HepG2 (cell line): ENCODE measurements around the gene THOC2. TPM values are rescaled to one million over a fixed set of nuclear protein-coding genes. Genes with fewer than 3 reads are reported as not detected.

Experiments
- ATAC-seq: fragments of 200-7000 bp; cut with Tn5 transposase; 3 replicates; pipeline ENCODE4 v1.9.1; 2020; ENCODE audit warnings: mild to moderate bottlenecking, moderate library complexity
- BruUV-seq: library from RNA; stranded (reverse); fragments of 400-500 nt; replicated peaks from 2 replicates; lab custom pipeline; 2021; lab: Mats Ljungman, UMichigan
- CTCF ChIA-PET: fragments of 300-600 bp; formaldehyde crosslinking; extraction: SDS; loops from one replicate; lab custom pipeline; 2021; ENCODE audit warnings: low total read pairs, inconsistent platforms, low intra/inter-chr PET ratio; lab: Yijun Ruan, JAX
- POLR2A ChIA-PET: fragments of 350-600 bp; sonication (Branson Sonifier 250); formaldehyde crosslinking; loops from one replicate; lab custom pipeline; 2020; ENCODE audit warnings: antibody characterized with exemption, inconsistent platforms; lab: Yijun Ruan, JAX
- DNase-seq: peaks from one replicate; pipeline ENCODE4 v3.0.0-alpha.2; 2015; ENCODE audit warnings: low spot score
- FAIRE-seq: peaks from 3 replicates; lab custom pipeline; 2011; peaks lifted over from hg19 to GRCh38; lab: Jason Lieb, UNC
- H2AFZ ChIP-seq: one replicate; pipeline ENCODE4 v1.6.1; 2011; ENCODE audit warnings: low read length, inconsistent platforms
- H3K27ac ChIP-seq: fragments of 300-600 bp; 3 replicates; pipeline ENCODE4 v1.8.0; 2011; ENCODE audit warnings: mixed run types, mild to moderate bottlenecking, mixed read lengths, low read length, inconsistent platforms; ENCODE audit not compliant: insufficient read depth; ENCODE audit errors: extremely low read length
- H3K27me3 ChIP-seq, 2 experiments: fragments of 200-600 bp in 1 of 2; 2 replicates in 1 of 2; 3 replicates in 1 of 2; pipeline versions ENCODE4 v1.6.0 to v1.8.0; 2011; ENCODE audit warnings: low read length in 2 of 2, mild to moderate bottlenecking in 2 of 2, moderate library complexity in 2 of 2, inconsistent platforms in 1 of 2; ENCODE audit not compliant: insufficient read depth in 2 of 2, control insufficient read depth in 1 of 2
- H3K36me3 ChIP-seq, 2 experiments: fragments of 200-600 bp in 1 of 2; replicated peaks in 1 of 2; 2 replicates in 1 of 2; 3 replicates in 1 of 2; pipeline versions ENCODE4 v1.5.1 to v1.8.0; 2011; ENCODE audit warnings: low read length in 2 of 2, inconsistent platforms in 1 of 2; ENCODE audit not compliant: insufficient read depth in 2 of 2, control insufficient read depth in 1 of 2
- H3K4me1 ChIP-seq: 2 replicates; pipeline ENCODE4 v1.5.1; 2012; ENCODE audit warnings: low read length, inconsistent platforms; ENCODE audit not compliant: insufficient read depth
- H3K4me2 ChIP-seq: 2 replicates; pipeline ENCODE4 v1.6.0; 2011; ENCODE audit warnings: low read depth, low read length, inconsistent platforms
- H3K4me3 ChIP-seq, 3 experiments: fragments of 200-600 bp in 1 of 3; sonication (generic), shearing (Covaris generic) in 1 of 3; replicated peaks in 1 of 3; 2 replicates each; pipeline ENCODE4 v1.5.1; 2011 to 2016; ENCODE audit warnings: low read length in 3 of 3, inconsistent platforms in 2 of 3, low read depth in 2 of 3, mild to moderate bottlenecking in 2 of 3, control low read depth in 1 of 3, mixed read lengths in 1 of 3; ENCODE audit not compliant: insufficient read depth in 1 of 3
- H3K79me2 ChIP-seq: one replicate; pipeline ENCODE4 v1.6.1; 2011; ENCODE audit warnings: low read length, inconsistent platforms; ENCODE audit not compliant: insufficient read depth
- H3K9ac ChIP-seq: 2 replicates; pipeline ENCODE4 v1.6.0; 2011; ENCODE audit warnings: mild to moderate bottlenecking, low read depth, low read length, inconsistent platforms; ENCODE audit not compliant: insufficient read depth
- H3K9me3 ChIP-seq: 2 replicates; pipeline ENCODE4 v1.5.1; 2012; ENCODE audit warnings: mild to moderate bottlenecking, low read length
- H4K20me1 ChIP-seq: 2 replicates; pipeline ENCODE4 v1.6.0; 2011; ENCODE audit warnings: inconsistent platforms, mild to moderate bottlenecking, low read length, moderate library complexity; ENCODE audit not compliant: insufficient read depth
- HNRNPK ChIP-seq: fragments of 200-400 bp; formaldehyde crosslinking; IDR thresholded peaks from 2 replicates; pipeline ENCODE4 v1.6.1; 2018; ENCODE audit warnings: low read length, low read depth, moderate library complexity, mild to moderate bottlenecking; ENCODE audit not compliant: poor library complexity, severe bottlenecking
- IKZF5 ChIP-seq: IDR thresholded peaks from 2 replicates; pipeline ENCODE4 v1.6.1; 2018; ENCODE audit warnings: missing genetic modification reagents, mild to moderate bottlenecking, missing compliant biosample characterization
- MLXIP ChIP-seq: sonication (generic); formaldehyde crosslinking; IDR thresholded peaks from 2 replicates; pipeline ENCODE4 v1.9.0; 2021; ENCODE audit warnings: missing genetic modification reagents, borderline replicate concordance
- PHB2 ChIP-seq: fragments of 450-650 bp; IDR thresholded peaks from 2 replicates; pipeline ENCODE4 v1.6.1; 2018; ENCODE audit not compliant: partially characterized antibody
- ZBTB49 ChIP-seq: sonication (generic); formaldehyde crosslinking; IDR thresholded peaks from 2 replicates; pipeline ENCODE4 v1.4.0; 2020; ENCODE audit warnings: missing genetic modification reagents, borderline replicate concordance
- WGBS: methylation state at CpG from one replicate; pipeline ENCODE4 v1.1.6; 2017; ENCODE audit warnings: low lambda C conversion rate; 5-methylcytosine and 5-hydroxymethylcytosine counted together
- in situ Hi-C: cut with HindIII; loops from 2 replicates; pipeline ENCODE4 v1.10.0; 2017; ENCODE audit warnings: low pct_unique_long_range_greater_than_20kb; ENCODE audit not compliant: extremely low pct_ligation_motif_present
- intact Hi-C: fragments of 100-400 bp; cut with micrococcal nuclease; formaldehyde crosslinking; loops from one replicate; pipeline ENCODE4 v1.10.0; 2022; ENCODE audit not compliant: unreplicated experiment
- polyA plus RNA-seq, 8 experiments: library from polyadenylated mRNA; depleted of rRNA in 3 of 8; stranded (reverse) in 7 of 8; unstranded in 1 of 8; fragments of >200 nt; fragmentation: Illumina TruSeq in 4 of 8; extraction: Trizol in 4 of 8; gene quantifications; 2 replicates each; pipeline versions ENCODE4 v1.2.1 to v1.2.3, GENCODE V29; 2011 to 2016; ENCODE audit warnings: low read depth in 4 of 8, missing spikeins in 1 of 8, mixed read lengths in 1 of 8; ENCODE audit not compliant: insufficient read depth in 1 of 8
- total RNA-seq, 5 experiments: library from RNA; depleted of rRNA; stranded (reverse); fragments of >200 nt; fragmentation: Illumina TruSeq; extraction: Trizol; gene quantifications; 2 replicates each; pipeline ENCODE4 v1.2.3, GENCODE V29; 2016; ENCODE audit warnings: low read depth in 1 of 5

Gene THOC2
- total and polyA plus RNA-seq, 2 of the 13 experiments (the other 11 are each of a cell fraction or from before 2014, with no cell fraction given) = 87.1 to 101 TPM

GRCh38 chrX:123601437-123601836 is 131.4 kb downstream of the THOC2 start:
- no peaks in the 10 kb centered on the region for H3K79me2 ChIP-seq
- in situ Hi-C loops (no loop called here), intact Hi-C loops (no loop called here)
- H3K36me3 ChIP-seq = peaks cover 0 to 7% of the 10 kb centered on the region in 2 experiments; a peak in 3 of 5 replicates
- no peak overlapping the region for H3K4me3 ChIP-seq
- no peak overlapping the region for H3K4me2 ChIP-seq
- H3K4me1 ChIP-seq = no peaks in the 10 kb centered on the region
- H4K20me1 ChIP-seq = no peaks in the 10 kb centered on the region
- DNase-seq (no peak), FAIRE-seq (no peak), ATAC-seq (no peak)
- no peaks in the 10 kb centered on the region for H3K9me3 ChIP-seq
- CTCF ChIA-PET = no interaction called here
- TF ChIP-seq MLXIP (CRISPR knock-in tag) (no peak), HNRNPK (peak; percentile 64)
- WGBS = 95% methylated on average over 3 of the region's 3 CpGs
- H2AFZ ChIP-seq = no peak overlapping the region
- H3K9ac ChIP-seq = no peak overlapping the region
- BruUV-seq = no TSS peak
- POLR2A ChIA-PET = no interaction called here
- H3K27ac ChIP-seq = no peak overlapping the region
- no peaks in the 10 kb centered on the region for H3K27me3 ChIP-seq

GRCh38 chrX:123600181-123600580 is 132.7 kb downstream of the THOC2 start:
- Histone ChIP-seq H3K27ac (no peak overlapping the region), H3K36me3 (peaks cover 0 to 7% of the 10 kb centered on the region in 2 experiments; a peak in 2 of 5 replicates), H3K9ac (no peak overlapping the region), H3K4me3 (no peak overlapping the region), H3K4me1 (no peaks in the 10 kb centered on the region), H3K4me2 (no peak overlapping the region), H3K27me3 (no peaks in the 10 kb centered on the region), H4K20me1 (no peaks in the 10 kb centered on the region), H3K9me3 (no peaks in the 10 kb centered on the region), H3K79me2 (no peaks in the 10 kb centered on the region), H2AFZ (no peak overlapping the region)
- in situ Hi-C loops = no loop called here
- no TSS peak for BruUV-seq
- DNase-seq (no peak), FAIRE-seq (no peak), ATAC-seq (no peak)
- intact Hi-C loops = no loop called here
- ChIA-PET CTCF (no interaction called here), POLR2A (no interaction called here)
- 98% methylated on average over 2 of the region's 2 CpGs for WGBS
- TF ChIP-seq PHB2 (no peak), IKZF5 (CRISPR knock-in tag) (no peak), ZBTB49 (no peak)
